ENCODE measurements around the gene ZNF512B.
"Not testable (repeated sequence)": the region's sequence is repeated elsewhere in the genome, so short reads cannot be mapped to it uniquely, and the experiment has no call there.

ZNF512B gene, protein sequence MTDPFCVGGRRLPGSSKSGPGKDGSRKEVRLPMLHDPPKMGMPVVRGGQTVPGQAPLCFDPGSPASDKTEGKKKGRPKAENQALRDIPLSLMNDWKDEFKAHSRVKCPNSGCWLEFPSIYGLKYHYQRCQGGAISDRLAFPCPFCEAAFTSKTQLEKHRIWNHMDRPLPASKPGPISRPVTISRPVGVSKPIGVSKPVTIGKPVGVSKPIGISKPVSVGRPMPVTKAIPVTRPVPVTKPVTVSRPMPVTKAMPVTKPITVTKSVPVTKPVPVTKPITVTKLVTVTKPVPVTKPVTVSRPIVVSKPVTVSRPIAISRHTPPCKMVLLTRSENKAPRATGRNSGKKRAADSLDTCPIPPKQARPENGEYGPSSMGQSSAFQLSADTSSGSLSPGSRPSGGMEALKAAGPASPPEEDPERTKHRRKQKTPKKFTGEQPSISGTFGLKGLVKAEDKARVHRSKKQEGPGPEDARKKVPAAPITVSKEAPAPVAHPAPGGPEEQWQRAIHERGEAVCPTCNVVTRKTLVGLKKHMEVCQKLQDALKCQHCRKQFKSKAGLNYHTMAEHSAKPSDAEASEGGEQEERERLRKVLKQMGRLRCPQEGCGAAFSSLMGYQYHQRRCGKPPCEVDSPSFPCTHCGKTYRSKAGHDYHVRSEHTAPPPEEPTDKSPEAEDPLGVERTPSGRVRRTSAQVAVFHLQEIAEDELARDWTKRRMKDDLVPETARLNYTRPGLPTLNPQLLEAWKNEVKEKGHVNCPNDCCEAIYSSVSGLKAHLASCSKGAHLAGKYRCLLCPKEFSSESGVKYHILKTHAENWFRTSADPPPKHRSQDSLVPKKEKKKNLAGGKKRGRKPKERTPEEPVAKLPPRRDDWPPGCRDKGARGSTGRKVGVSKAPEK

GRCh38 chr20:63969838-63970713 is at the start of gene ZNF512B:
Gene ZNF512B (minus strand): TSS chr20:63969930. CDS start chr20:63967950, 1,980 bp downstream.
- TF ChIP-seq CTCF (IDR thresholded peaks at IDR 0.05; ENCODE audit: borderline replicate concordance, insufficient read depth, low read depth, low read length), result no peak
- H3K4me3 ChIP-seq (ENCODE audit: low read depth, low read length), result peak within 1 kb of the TSS; percentile 65

DNA sequence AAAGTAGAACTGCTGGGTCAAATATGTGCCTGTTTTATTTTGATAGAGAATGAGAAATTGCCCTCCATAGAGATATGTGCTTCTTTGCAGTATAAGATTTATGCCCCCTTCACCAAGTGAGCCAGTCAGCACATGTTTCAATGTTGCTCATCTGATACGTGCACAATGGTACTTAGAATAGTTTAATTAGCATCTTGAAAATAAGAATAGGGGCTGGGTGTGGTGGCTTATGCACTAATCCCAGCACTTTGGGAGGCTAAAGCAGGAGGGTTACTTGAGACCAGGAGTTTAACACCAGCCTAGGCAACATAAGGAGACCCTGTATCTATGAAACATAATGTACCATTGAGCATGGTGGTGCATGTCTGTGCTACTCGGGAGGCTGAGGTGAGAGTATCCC is 45.9 kb upstream of the ZNF512B start:
- TF ChIP-seq CTCF (IDR thresholded peaks at IDR 0.05; ENCODE audit: borderline replicate concordance, insufficient read depth, low read depth, low read length), result no peak
- H3K4me3 ChIP-seq (ENCODE audit: low read depth, low read length), result no peak overlapping the region

GRCh38 chr20:64012385-64013154 is 42.8 kb upstream of the ZNF512B start:
- not testable (repeated sequence) for H3K4me3 ChIP-seq (ENCODE audit: low read depth, low read length)

GRCh38 chr20:64011366-64011779 is 41.6 kb upstream of the ZNF512B start:
- no peak overlapping the region for H3K4me3 ChIP-seq (ENCODE audit: low read depth, low read length)

GRCh38 chr20:64010711-64011237 is 41.0 kb upstream of the ZNF512B start:
- no peak overlapping the region for H3K4me3 ChIP-seq (ENCODE audit: low read depth, low read length)
- no peak for TF ChIP-seq CTCF (IDR thresholded peaks at IDR 0.05; ENCODE audit: borderline replicate concordance, insufficient read depth, low read depth, low read length)

More at GRCh38 chr20:64011366-64011779, 41.6 kb upstream of the ZNF512B start:
- TF ChIP-seq CTCF (IDR thresholded peaks at IDR 0.05; ENCODE audit: borderline replicate concordance, insufficient read depth, low read depth, low read length), result no peak

DNA sequence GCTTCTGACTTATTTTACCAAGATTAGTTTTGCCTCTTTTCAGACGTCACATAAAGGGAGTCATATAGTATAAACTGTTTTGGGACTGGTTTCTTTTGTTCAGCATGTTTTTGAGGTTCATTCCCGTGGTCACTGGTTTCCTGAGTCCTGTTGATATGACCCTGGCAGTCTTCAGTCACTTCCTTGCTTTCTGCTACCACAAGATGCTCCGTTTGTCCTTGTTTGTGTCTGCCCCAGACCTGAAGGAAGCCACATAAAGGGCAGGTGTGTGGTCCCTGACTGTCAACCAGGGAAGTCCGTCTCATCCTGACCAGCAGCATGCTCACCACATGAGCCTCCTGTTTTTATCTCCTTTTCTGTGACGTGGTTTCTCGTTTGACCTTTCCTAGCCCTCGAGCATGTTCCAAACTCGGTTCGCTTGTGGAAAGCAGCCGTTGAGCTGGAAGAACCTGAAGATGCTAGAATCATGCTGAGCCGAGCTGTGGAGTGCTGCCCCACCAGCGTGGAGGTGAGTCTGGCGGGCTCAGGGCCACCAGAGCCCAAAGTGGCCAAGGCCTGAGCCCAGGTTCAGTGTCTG is 40.2 kb upstream of the ZNF512B start:
- H3K4me3 ChIP-seq (ENCODE audit: low read depth, low read length), result no peak overlapping the region
- TF ChIP-seq CTCF (IDR thresholded peaks at IDR 0.05; ENCODE audit: borderline replicate concordance, insufficient read depth, low read depth, low read length), result no peak
